ENCODE results near the gene WDR5. TPM values are rescaled to one million over a fixed set of nuclear protein-coding genes. Genes with fewer than 3 reads are reported as not detected.

WDR5 gene
- total RNA-seq, 1 donor from 2014 or later = 13.9 TPM

DNA sequence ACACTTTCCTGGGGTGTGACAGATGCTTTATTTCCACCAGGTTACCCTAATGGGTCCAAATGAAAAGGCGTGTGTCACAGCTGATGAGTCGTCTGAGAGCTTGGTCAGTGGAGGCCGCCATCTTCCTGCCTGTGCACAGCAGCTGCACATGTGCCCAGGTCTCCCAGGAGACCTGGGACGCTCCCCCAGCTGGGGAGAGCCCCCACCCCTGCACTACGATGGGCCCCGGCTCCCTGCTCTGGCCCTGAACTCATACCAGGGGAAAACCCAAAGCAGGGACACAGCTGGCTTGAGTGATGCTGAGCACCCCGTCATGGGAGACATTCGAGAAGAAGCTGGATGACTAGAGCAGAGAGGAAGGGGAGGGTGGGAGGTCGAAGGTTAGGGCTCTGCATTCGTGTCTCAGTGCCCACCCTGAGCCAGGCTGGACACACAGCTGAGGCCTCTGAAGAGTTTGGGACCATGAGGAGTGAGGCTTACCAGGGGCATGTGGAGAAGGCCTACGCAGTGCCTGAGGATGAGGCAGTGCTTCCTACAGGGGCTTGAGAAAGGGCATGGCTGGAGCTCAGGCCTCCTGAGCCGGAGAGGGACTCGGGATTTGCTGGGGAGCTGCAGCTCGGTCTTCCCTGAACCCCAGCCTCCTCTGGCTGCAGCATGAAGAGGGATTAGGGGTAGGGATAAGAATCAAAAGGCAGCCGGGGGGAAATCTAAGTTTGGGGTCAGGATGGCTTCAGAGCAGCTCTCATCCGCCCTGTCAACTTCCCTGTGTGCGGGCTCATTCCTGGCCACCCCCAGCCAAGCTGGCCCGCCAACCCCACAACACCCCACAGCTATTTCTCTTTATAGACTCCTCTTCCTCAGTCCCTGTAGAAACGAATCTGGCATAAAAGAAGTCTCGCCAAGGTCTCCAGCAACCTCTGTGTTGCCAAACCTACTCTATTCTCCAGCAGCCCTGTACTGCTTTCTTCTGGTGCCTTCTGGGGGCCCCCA is 70.7 kb downstream of the WDR5 start:
- Histone ChIP-seq H3K9me3 (peaks cover 0 to 12% of the 10 kb centered on the region in 2 donors), H3K4me1 (peaks cover 3 to 30% of the 10 kb centered on the region in 2 donors), H3K4me3 (no peak overlapping the region), H3K36me3 (no peaks in the 10 kb centered on the region), H3K27ac (peak overlapping the region in 1 of 2 donors; percentile 59), H3K27me3 (no peaks in the 10 kb centered on the region)
- TF ChIP-seq, protein P1, sequence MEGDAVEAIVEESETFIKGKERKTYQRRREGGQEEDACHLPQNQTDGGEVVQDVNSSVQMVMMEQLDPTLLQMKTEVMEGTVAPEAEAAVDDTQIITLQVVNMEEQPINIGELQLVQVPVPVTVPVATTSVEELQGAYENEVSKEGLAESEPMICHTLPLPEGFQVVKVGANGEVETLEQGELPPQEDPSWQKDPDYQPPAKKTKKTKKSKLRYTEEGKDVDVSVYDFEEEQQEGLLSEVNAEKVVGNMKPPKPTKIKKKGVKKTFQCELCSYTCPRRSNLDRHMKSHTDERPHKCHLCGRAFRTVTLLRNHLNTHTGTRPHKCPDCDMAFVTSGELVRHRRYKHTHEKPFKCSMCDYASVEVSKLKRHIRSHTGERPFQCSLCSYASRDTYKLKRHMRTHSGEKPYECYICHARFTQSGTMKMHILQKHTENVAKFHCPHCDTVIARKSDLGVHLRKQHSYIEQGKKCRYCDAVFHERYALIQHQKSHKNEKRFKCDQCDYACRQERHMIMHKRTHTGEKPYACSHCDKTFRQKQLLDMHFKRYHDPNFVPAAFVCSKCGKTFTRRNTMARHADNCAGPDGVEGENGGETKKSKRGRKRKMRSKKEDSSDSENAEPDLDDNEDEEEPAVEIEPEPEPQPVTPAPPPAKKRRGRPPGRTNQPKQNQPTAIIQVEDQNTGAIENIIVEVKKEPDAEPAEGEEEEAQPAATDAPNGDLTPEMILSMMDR (IDR thresholded peaks at IDR 0.05) = no peak
- peak in 1 of 2 donors; percentile 54 for DNase-seq (ENCODE audit: low spot score in 2 of 2)
- intact Hi-C loops (cut with DNase I) = no loop called here

DNA sequence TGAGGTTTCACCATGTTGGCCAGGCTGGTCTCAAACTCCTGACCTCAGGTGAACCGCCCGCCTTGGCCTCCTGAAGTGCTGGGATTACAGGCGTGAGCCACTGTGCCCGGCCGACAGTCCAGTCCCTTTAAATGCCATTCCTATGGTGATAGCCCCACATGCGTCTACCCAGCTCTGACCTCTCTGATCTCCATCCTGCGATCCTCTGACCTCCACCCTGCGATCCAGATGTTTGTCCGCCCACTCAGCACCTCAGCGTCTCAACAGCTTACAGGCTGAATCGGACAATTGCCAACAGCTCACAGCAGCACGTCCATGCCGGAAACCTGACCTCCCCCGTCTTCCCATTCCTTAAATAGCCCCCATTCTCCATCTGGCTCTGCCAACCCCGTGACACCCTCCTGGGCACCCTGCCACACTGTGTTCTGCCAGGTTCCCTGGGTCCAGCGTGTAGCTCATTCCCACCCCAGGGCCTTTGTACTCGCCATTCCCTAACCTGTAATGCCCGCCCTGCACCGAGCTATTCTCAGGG is 72.5 kb downstream of the WDR5 start:
- no peaks in the 10 kb centered on the region for H3K9me3 ChIP-seq
- TF ChIP-seq, protein P1 (IDR thresholded peaks at IDR 0.05) = no peak
- H3K27me3 ChIP-seq = no peaks in the 10 kb centered on the region
- H3K27ac ChIP-seq = peak overlapping the region in 1 of 2 donors; percentile 46
- H3K4me3 ChIP-seq = no peak overlapping the region
- DNase-seq (ENCODE audit: low spot score in 2 of 2) = peak; percentile 46 to 80
- no peaks in the 10 kb centered on the region for H3K36me3 ChIP-seq
- intact Hi-C loops (cut with DNase I) = no loop called here
- H3K4me1 ChIP-seq = peaks cover 3 to 30% of the 10 kb centered on the region in 2 donors

DNA sequence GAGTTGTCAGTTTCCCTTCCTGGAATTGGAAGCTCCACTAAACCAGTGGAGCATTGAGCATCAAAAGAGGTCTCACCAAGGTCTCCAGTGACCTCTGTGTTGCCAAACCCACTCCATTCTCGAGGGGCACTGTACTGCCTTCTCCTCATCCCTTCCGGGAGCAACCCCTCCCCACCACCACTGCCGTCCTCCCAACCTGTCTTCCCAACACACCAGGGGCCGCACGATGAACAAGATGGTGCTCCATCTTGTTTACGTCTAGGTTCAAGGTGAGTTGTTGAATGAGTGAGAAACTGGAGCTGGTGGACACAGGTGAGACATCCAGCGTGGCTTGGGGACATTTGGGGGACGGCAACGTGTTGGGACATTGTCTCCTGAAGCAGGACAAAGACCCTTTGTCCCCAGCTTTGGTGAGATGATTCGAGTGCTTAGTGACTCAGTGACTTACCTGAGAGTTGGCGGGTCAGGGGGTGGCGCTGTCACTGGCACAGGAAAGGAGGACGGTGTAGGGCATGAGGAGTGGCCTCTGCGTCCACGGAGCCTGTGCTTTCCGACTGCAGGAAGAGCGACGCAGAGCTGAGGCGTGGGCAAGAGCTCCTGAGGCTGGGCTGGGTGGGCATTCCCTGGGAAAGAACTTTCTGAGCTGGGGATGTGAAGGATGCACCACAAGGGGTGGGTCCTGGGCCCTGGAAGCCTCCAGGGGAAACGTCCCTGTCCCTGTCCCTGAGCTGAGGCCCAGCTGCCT is 73.3 kb downstream of the WDR5 start:
- Histone ChIP-seq H3K36me3 (no peaks in the 10 kb centered on the region), H3K9me3 (no peaks in the 10 kb centered on the region), H3K27me3 (no peaks in the 10 kb centered on the region), H3K4me3 (no peak overlapping the region), H3K27ac (peak overlapping the region in 1 of 2 donors; percentile 46), H3K4me1 (peaks cover 3 to 30% of the 10 kb centered on the region in 2 donors)
- intact Hi-C loops (cut with DNase I) = no loop called here
- TF ChIP-seq, protein P1 (IDR thresholded peaks at IDR 0.05) = no peak
- peak in 1 of 2 donors; percentile 59 for DNase-seq (ENCODE audit: low spot score in 2 of 2)

Other genes starting within 250 kb of the WDR5 start
- 12.7 TPM for gene VAV2, start 143.8 kb upstream of the WDR5 start, total RNA-seq
- gene BRD3OS, start 110.6 kb upstream of the WDR5 start, total RNA-seq = 15.9 TPM
- 32.0 TPM for gene BRD3, start 68.1 kb upstream of the WDR5 start, total RNA-seq
- gene RNU6ATAC, start 28.5 kb downstream of the WDR5 start, total RNA-seq = not detected
- 64.1 TPM for gene RXRA, start 190.4 kb downstream of the WDR5 start, total RNA-seq